Colonic mucosa (tissue), 4 donors: ENCODE data around the gene OBP2B. TPM values are rescaled to one million over a fixed set of nuclear protein-coding genes. Genes with fewer than 3 reads are reported as not detected.

ENCODE experiments used
- DNase-seq: peaks from one replicate; pipeline ENCODE4 v3.0.0-alpha.2; 2020
- H3K27ac ChIP-seq: fragments of 200-600 bp; one replicate; pipeline ENCODE4 v1.8.0; 2021
- H3K27me3 ChIP-seq: fragments of 200-600 bp; one replicate; pipeline ENCODE4 v1.8.0; 2021
- H3K36me3 ChIP-seq: fragments of 200-600 bp; one replicate; pipeline ENCODE4 v1.8.0; 2021
- H3K4me1 ChIP-seq: fragments of 200-600 bp; one replicate; pipeline ENCODE4 v1.8.0; 2021; ENCODE audit warnings: mild to moderate bottlenecking
- H3K4me3 ChIP-seq: fragments of 200-600 bp; one replicate; pipeline ENCODE4 v1.8.0; 2021
- H3K9ac ChIP-seq, 2 donors: one replicate each; pipeline ENCODE4 v1.7.0; 2013; ENCODE audit warnings: control low read depth in 2 of 2, low read depth in 2 of 2, low read length in 2 of 2
- H3K9me3 ChIP-seq: fragments of 200-600 bp; one replicate; pipeline ENCODE4 v1.8.0; 2021
- intact Hi-C: fragments of 100-400 bp; cut with DNase I; formaldehyde crosslinking; loops from one replicate; pipeline ENCODE4 v1.14.1; 2022
- total RNA-seq, 2 donors: library from RNA; stranded (reverse); fragmentation: NEBNext Ultra II Directional in 1 of 2; extraction: Animal tissue kit (Norgen Biotek cat#: 25700) in 1 of 2; gene quantifications; one replicate each; pipeline ENCODE4 v1.2.1, GENCODE V29; 2021
- TF ChIP-seq, protein P1 (sequence below): fragments of 200-600 bp; IDR thresholded peaks from one replicate; pipeline ENCODE4 v1.8.0; 2022; ENCODE audit warnings: antibody characterized with exemption, mild to moderate bottlenecking
- donor health status: healthy.
- donor health status: DM: no; HTN: no; CAD: no.
- donor health status: DM: no; HTN: no; CAD: no.

OBP2B gene
- total RNA-seq, 2 donors from 2014 or later, result not detected

DNA sequence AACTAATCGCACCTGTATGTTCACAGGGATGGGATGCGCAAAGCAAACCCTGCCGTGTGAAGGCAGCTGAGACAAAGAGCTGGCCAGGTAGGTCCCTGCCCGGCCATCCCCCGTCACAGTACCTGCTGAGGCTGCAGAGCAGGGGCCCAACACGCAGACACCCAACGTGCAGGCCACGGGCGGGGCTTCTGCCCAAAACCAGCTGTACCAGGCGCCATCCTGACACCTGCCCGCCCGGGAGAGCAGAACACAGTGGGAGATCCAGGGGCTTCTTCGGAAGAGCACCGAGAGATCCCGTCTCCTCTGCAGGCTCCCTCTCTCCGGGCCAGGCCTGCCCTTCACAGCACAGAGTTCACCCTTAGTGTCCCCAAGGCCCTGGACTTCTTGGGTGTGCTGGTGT lies 37.5 kb upstream of the OBP2B start:
- no peaks in the 10 kb centered on the region for H3K27me3 ChIP-seq
- H3K4me1 ChIP-seq, result no peaks in the 10 kb centered on the region
- no peaks in the 10 kb centered on the region for H3K9me3 ChIP-seq
- no peak for DNase-seq
- H3K27ac ChIP-seq, result no peak overlapping the region
- TF ChIP-seq, protein P1, sequence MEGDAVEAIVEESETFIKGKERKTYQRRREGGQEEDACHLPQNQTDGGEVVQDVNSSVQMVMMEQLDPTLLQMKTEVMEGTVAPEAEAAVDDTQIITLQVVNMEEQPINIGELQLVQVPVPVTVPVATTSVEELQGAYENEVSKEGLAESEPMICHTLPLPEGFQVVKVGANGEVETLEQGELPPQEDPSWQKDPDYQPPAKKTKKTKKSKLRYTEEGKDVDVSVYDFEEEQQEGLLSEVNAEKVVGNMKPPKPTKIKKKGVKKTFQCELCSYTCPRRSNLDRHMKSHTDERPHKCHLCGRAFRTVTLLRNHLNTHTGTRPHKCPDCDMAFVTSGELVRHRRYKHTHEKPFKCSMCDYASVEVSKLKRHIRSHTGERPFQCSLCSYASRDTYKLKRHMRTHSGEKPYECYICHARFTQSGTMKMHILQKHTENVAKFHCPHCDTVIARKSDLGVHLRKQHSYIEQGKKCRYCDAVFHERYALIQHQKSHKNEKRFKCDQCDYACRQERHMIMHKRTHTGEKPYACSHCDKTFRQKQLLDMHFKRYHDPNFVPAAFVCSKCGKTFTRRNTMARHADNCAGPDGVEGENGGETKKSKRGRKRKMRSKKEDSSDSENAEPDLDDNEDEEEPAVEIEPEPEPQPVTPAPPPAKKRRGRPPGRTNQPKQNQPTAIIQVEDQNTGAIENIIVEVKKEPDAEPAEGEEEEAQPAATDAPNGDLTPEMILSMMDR, result no peak
- intact Hi-C loops, result no loop called here
- H3K4me3 ChIP-seq, result no peak overlapping the region
- no peaks in the 10 kb centered on the region for H3K36me3 ChIP-seq
- no peak overlapping the region for H3K9ac ChIP-seq

DNA sequence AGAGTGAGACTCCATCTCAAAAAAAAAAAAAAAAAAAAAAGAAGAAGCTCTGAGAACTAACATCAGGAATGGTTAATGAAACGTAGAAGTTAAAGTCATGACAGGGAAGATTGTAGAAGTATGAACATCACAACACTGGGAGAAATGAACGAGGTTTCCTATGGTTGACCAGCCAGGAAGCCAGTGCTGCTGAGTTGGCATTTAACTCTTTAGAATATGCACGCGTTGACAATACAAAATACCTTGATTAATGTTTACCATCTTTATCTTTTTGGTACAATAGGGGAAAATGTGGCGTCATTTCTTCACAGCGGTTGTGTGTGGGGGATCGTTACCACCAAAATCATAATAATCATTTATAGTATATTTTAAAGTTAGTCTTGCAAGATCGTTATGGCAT lies 33.9 kb upstream of the OBP2B start:
- TF ChIP-seq, protein P1, result no peak

DNA sequence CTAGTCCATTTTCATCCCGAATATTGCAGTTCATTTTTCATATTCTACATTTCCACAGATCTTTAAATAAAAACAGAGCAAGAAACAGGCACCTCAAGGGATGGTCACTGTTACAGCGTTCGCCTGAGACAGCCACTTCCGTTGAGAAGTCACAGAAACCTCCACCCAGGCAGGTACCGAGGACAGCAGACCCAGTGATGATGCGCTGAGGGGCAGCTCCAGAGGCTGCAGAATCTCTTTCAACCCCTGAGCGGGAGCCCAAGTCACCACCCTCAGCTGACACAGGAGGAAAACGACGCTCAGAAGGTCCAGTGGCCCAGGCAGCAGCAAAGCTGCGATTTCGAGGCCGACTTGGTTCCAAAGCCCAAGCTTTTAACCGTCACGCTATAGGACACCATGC lies 33.2 kb upstream of the OBP2B start:
- peaks cover 5% of the 10 kb centered on the region for H3K4me1 ChIP-seq
- H3K27ac ChIP-seq, result no peak overlapping the region
- H3K9me3 ChIP-seq, result no peaks in the 10 kb centered on the region
- no peak overlapping the region for H3K9ac ChIP-seq
- H3K36me3 ChIP-seq, result no peaks in the 10 kb centered on the region
- TF ChIP-seq, protein P1, result no peak
- intact Hi-C loops, result no loop called here
- no peak overlapping the region for H3K4me3 ChIP-seq
- DNase-seq, result no peak
- H3K27me3 ChIP-seq, result no peaks in the 10 kb centered on the region

More for the DNA sequence above, 33.9 kb upstream of the OBP2B start:
- no peaks in the 10 kb centered on the region for H3K9me3 ChIP-seq
- no peak overlapping the region for H3K4me3 ChIP-seq
- peaks cover 5% of the 10 kb centered on the region for H3K4me1 ChIP-seq
- H3K27ac ChIP-seq, result no peak overlapping the region
- no peak for DNase-seq
- H3K27me3 ChIP-seq, result no peaks in the 10 kb centered on the region
- intact Hi-C loops, result no loop called here
- no peak overlapping the region for H3K9ac ChIP-seq
- no peaks in the 10 kb centered on the region for H3K36me3 ChIP-seq

DNA sequence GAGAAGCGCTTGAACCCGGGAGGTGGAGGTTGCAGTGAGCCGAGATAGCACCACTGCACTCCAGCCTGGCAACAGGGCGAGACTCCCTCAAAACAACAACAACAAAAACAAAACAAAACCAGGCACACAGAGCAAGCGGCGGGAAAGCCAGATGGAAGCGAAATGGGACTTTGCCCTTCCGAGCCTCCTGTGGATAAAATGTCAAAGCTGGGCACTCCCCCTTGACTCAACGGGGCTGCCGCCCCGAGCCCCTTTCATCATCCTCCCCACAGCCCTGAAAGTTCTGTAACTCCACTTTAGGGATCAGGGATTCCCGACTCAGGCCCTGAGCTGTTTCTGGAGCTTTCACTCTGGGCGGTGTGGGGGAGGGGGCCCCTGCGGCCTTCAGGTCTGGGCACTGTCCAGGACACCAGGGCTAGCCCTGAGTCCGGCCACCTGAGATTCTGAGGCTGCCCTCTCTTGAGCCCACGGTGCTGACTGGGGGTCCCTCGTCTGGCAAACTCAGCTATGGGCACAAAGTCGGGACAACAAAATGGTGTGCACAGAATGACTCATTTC lies 30.6 kb upstream of the OBP2B start:
- Histone ChIP-seq H3K27ac (peak overlapping the region; percentile 66), H3K9ac (peak overlapping the region in 1 of 2 donors; percentile 26), H3K9me3 (no peaks in the 10 kb centered on the region), H3K4me3 (no peak overlapping the region), H3K36me3 (no peaks in the 10 kb centered on the region), H3K4me1 (peaks cover 5% of the 10 kb centered on the region), H3K27me3 (no peaks in the 10 kb centered on the region)
- TF ChIP-seq, protein P1, result no peak
- no peak for DNase-seq
- intact Hi-C loops, result loop anchor here (10.0 kb wide), 1 partner anchor 85 kb away; no protein-coding TSS in a partner anchor

DNA sequence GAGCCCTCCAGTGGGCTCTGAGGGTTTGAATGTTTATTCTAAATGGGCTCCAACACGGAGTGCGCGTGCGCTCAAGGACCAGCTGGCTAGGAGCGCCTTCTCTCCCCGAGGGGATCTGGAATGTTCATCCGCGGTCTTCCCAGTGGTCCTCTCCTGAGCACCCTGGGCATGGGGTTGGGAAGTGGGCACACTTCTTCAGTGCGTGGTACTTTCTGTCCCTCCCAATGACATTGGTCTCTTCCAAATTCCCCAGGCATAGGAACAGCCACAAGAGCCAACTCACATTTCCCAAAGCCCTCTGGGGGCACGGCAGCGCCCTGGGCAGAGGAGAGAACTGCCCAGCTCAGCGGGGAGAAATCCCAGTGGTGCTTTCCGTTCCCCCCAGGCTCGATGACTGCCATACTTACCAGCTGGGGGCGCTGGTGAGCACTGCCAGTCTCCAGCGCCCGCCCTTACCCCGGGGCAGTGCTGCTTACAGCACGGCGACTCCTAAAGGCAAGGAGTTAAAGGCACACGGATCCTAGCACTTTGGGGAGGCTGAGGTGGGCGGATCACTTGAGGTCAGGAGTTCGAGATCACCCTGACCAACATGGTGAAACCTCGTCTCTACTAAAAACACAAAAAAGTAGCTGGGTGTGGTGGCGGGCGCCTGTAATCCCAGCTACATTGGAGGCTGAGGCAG lies 29.9 kb upstream of the OBP2B start:
- Histone ChIP-seq H3K27ac (peak overlapping the region; percentile 66), H3K27me3 (no peaks in the 10 kb centered on the region), H3K36me3 (no peaks in the 10 kb centered on the region), H3K4me3 (peak overlapping the region; percentile 22), H3K9ac (peak overlapping the region; percentile 32 to 83), H3K4me1 (peaks cover 5% of the 10 kb centered on the region), H3K9me3 (no peaks in the 10 kb centered on the region)
- TF ChIP-seq, protein P1, result peak; percentile 79
- intact Hi-C loops, result loop anchor here (10.0 kb wide), 1 partner anchor 86 kb away; no protein-coding TSS in a partner anchor
- DNase-seq, result peak; percentile 88
